ENCODE data around the gene GATA3. TPM values are rescaled to one million over a fixed set of nuclear protein-coding genes. Genes with fewer than 3 reads are reported as not detected.

Gene GATA3
- polyA plus RNA-seq, 6 donors from 2014 or later, result 0.12 to 0.26 (median 0.14) TPM; not detected in 3

- DNase-seq (no peak), ATAC-seq (ENCODE audit: low read depth in 2 of 2) (no peak)
- Mint-ChIP-seq H3K27ac (no peak overlapping the region), H3K4me1 (peaks cover 0 to 5% (median 0%) of the 10 kb centered on the region in 3 donors), H3K27me3 (peaks cover 2 to 18% (median 13%) of the 10 kb centered on the region in 3 donors), H3K36me3 (no peaks in the 10 kb centered on the region), H3K9me3 (no peaks in the 10 kb centered on the region), H3K4me3 (no peak overlapping the region)
Observed at GRCh38 chr10:8084799-8085198, 30.3 kb downstream of the GATA3 start.

- ATAC-seq (ENCODE audit: low read depth in 2 of 2) (no peak), DNase-seq (no peak)
- Mint-ChIP-seq H3K36me3 (no peaks in the 10 kb centered on the region), H3K27ac (no peak overlapping the region), H3K9me3 (no peaks in the 10 kb centered on the region), H3K27me3 (peaks cover 3 to 18% (median 13%) of the 10 kb centered on the region in 3 donors), H3K4me1 (peaks cover 0 to 5% (median 0%) of the 10 kb centered on the region in 3 donors), H3K4me3 (no peak overlapping the region)
Observed at GRCh38 chr10:8085251-8085650, 30.8 kb downstream of the GATA3 start.

- Mint-ChIP-seq H3K36me3 (no peaks in the 10 kb centered on the region), H3K4me1 (peaks cover 0 to 5% (median 0%) of the 10 kb centered on the region in 3 donors), H3K27me3 (peaks cover 7 to 17% (median 8%) of the 10 kb centered on the region in 3 donors), H3K4me3 (no peak overlapping the region), H3K9me3 (no peaks in the 10 kb centered on the region), H3K27ac (no peak overlapping the region)
- ATAC-seq (ENCODE audit: low read depth in 2 of 2), result no peak
- no peak for DNase-seq
Observed at GRCh38 chr10:8086315-8086714, 31.8 kb downstream of the GATA3 start.

DNA sequence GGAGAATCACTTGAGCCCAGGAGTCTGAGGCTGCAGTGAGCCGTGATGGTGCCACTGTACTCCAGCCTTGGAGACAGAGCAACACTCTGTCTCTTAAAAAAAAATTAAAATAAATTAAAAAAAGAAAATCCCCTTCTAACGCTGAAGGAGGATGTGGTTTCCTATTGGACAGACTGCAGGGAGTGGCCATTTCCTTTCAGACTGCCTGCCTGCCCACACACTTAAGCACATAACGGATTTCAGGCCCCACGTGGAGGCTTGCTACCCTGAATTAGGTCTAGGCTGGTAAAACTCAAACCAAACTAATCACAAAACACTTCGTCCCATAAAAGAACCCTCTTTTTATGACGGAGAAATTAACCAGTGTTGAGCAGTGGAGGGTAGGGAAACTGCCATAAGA lies 34.0 kb downstream of the GATA3 start:
- Mint-ChIP-seq H3K9me3 (no peaks in the 10 kb centered on the region), H3K4me1 (peaks cover 0 to 5% (median 0%) of the 10 kb centered on the region in 3 donors), H3K27ac (no peak overlapping the region), H3K36me3 (no peaks in the 10 kb centered on the region), H3K4me3 (no peak overlapping the region), H3K27me3 (peaks cover 0 to 15% (median 7%) of the 10 kb centered on the region in 3 donors)
- peak; percentile 21 to 34 for ATAC-seq (ENCODE audit: low read depth in 2 of 2)
- DNase-seq, result no peak

DNA sequence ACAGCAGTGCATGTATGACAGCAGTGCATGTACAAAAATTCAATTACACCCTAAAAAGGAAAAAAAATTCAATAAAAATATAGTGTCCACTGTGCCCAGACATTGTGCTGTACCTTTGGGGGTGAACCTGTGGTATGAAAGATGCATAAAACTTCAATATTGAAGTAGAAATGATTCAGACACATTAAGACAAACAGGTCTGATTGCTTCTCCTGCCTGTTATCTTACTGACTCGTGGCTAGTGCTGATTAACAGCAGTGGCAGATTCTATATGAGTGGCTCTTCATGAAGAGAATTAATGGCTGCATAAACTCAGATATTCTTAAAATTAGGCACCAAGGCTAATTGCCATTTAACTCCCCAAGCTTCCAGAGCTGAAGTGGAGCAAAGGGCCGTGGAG lies 37.9 kb downstream of the GATA3 start:
- peaks cover 6 to 26% (median 7%) of the 10 kb centered on the region in 3 donors for H3K27me3 Mint-ChIP-seq
- no peak overlapping the region for H3K4me3 Mint-ChIP-seq
- no peak for DNase-seq
- no peak overlapping the region for H3K27ac Mint-ChIP-seq
- H3K4me1 Mint-ChIP-seq, result peaks cover 0 to 5% (median 0%) of the 10 kb centered on the region in 3 donors
- H3K9me3 Mint-ChIP-seq, result peaks cover 0 to 3% (median 0%) of the 10 kb centered on the region in 7 donors
- no peak for ATAC-seq (ENCODE audit: low read depth in 2 of 2)
- peaks cover 0 to 3% of the 10 kb centered on the region in 2 donors for H3K36me3 Mint-ChIP-seq

GRCh38 chr10:8095959-8096358 lies 41.5 kb downstream of the GATA3 start:
- Mint-ChIP-seq H3K4me3 (peak overlapping the region in 1 of 8 donors; percentile 47), H3K27ac (no peak overlapping the region), H3K4me1 (no peaks in the 10 kb centered on the region), H3K36me3 (peaks cover 0 to 3% of the 10 kb centered on the region in 2 donors), H3K27me3 (peaks cover 2 to 21% (median 6%) of the 10 kb centered on the region in 3 donors), H3K9me3 (peaks cover 0 to 5% (median 0%) of the 10 kb centered on the region in 7 donors)
- ATAC-seq (ENCODE audit: low read depth in 2 of 2), result no peak
- no peak for DNase-seq

DNA sequence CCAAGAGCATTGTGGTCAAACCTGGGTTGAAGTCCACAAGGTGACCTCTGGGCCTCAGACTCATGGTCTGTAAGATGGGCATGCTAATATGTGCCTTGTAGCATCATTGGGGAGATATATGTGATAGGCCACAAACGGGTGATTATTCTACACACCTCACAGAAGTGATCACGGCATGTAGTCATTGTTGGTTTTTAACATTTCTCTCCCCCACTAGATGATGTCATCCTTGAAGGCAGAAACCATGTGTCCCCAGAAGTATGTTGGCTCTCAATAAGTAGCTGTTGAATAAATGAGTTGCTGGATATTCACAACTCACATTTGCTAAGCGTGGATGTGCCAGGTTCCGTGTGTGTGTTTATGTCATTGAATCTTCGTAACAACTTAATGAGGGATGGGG lies 42.4 kb downstream of the GATA3 start:
- Mint-ChIP-seq H3K36me3 (peaks cover 0 to 3% of the 10 kb centered on the region in 2 donors), H3K27ac (no peak overlapping the region), H3K27me3 (peaks cover 0 to 19% (median 6%) of the 10 kb centered on the region in 3 donors), H3K4me3 (no peak overlapping the region), H3K9me3 (peaks cover 0 to 5% (median 0%) of the 10 kb centered on the region in 7 donors), H3K4me1 (no peaks in the 10 kb centered on the region)
- no peak for DNase-seq
- no peak for ATAC-seq (ENCODE audit: low read depth in 2 of 2)

DNA sequence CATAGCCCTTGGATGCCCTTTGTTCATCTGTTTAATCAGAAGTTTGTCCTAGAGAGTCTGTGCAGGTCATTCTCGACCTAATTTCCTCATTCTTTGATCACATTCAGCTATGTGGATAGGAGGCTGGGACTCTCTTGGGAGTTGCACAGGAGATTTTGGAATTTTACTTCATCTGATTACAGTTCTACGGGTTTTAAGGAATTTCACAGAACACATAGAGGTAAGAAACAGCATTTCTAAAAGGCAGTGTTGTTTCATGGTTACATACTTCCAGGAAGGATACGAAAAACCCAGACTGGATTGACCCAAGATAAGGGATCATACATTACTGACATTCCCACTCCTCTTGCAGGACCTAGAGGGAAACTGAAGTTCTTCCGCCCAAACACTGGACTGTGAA lies 45.9 kb downstream of the GATA3 start:
- no peak for ATAC-seq (ENCODE audit: low read depth in 2 of 2)
- peaks cover 0 to 10% (median 7%) of the 10 kb centered on the region in 3 donors for H3K27me3 Mint-ChIP-seq

GRCh38 chr10:8102708-8103401 lies 48.4 kb downstream of the GATA3 start:
- ATAC-seq (ENCODE audit: low read depth in 2 of 2), result no peak
- Mint-ChIP-seq H3K27ac (peak overlapping the region in 1 of 6 donors; percentile 16), H3K36me3 (no peaks in the 10 kb centered on the region), H3K27me3 (peaks cover 6 to 24% (median 17%) of the 10 kb centered on the region in 3 donors), H3K4me1 (no peaks in the 10 kb centered on the region), H3K9me3 (peaks cover 0 to 4% (median 2%) of the 10 kb centered on the region in 7 donors), H3K4me3 (no peak overlapping the region)
- DNase-seq, result no peak

More for the DNA sequence above, 45.9 kb downstream of the GATA3 start:
- no peak for DNase-seq
- Mint-ChIP-seq H3K27ac (no peak overlapping the region), H3K36me3 (no peaks in the 10 kb centered on the region), H3K4me3 (no peak overlapping the region), H3K9me3 (peaks cover 0 to 2% (median 0%) of the 10 kb centered on the region in 7 donors), H3K4me1 (no peaks in the 10 kb centered on the region)

DNA sequence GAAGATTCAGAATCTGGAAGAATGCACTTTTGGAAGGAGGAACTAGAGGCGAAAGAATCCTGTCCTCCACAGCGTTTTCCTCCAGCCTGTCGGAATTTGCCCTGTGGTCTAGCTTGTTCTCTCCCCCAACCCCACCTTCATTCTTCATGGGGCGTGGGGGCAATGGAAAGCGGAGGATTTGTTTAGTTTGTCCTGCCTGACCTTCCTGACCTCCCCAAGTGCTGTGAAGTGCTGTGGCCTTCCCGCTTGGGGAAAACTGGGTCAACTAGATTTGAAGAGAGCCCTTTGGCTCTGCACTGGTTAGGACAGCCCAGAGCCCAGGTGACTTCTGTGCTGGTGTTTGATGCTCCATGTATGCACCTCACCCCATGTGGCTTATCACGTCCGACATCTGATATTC lies 49.1 kb downstream of the GATA3 start:
- ATAC-seq (ENCODE audit: low read depth in 2 of 2) (no peak), DNase-seq (no peak)
- Mint-ChIP-seq H3K27me3 (peaks cover 8 to 24% (median 18%) of the 10 kb centered on the region in 3 donors), H3K27ac (no peak overlapping the region), H3K4me1 (no peaks in the 10 kb centered on the region), H3K9me3 (peaks cover 0 to 4% (median 2%) of the 10 kb centered on the region in 7 donors), H3K36me3 (no peaks in the 10 kb centered on the region), H3K4me3 (no peak overlapping the region)

- Mint-ChIP-seq H3K36me3 (no peaks in the 10 kb centered on the region), H3K4me1 (no peaks in the 10 kb centered on the region), H3K27ac (no peak overlapping the region), H3K27me3 (peaks cover 8 to 24% (median 18%) of the 10 kb centered on the region in 3 donors), H3K4me3 (no peak overlapping the region), H3K9me3 (peaks cover 0 to 4% (median 2%) of the 10 kb centered on the region in 7 donors)
- DNase-seq (no peak), ATAC-seq (ENCODE audit: low read depth in 2 of 2) (no peak)
Observed at GRCh38 chr10:8104005-8104404, 49.5 kb downstream of the GATA3 start.

DNA sequence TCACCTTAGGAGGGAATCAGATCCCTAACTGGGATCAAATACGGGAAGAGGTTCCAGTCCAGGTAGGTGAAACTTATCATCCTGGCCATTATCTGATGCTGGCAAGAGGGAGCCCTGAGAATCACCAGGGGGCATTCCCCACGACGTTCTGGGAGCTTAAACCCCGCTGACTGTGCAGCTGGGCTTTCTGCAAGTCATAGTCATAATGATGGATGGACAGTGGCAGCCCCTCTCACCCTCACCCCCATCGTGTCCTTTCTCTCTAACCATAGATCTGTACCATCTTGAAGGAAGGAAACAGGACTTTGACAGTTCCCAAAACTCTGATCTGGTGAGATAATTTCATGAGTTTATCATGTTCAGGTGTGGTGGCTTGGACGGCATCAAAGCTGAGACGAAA lies 50.2 kb downstream of the GATA3 start:
- H3K4me1 Mint-ChIP-seq, result no peaks in the 10 kb centered on the region

DNA sequence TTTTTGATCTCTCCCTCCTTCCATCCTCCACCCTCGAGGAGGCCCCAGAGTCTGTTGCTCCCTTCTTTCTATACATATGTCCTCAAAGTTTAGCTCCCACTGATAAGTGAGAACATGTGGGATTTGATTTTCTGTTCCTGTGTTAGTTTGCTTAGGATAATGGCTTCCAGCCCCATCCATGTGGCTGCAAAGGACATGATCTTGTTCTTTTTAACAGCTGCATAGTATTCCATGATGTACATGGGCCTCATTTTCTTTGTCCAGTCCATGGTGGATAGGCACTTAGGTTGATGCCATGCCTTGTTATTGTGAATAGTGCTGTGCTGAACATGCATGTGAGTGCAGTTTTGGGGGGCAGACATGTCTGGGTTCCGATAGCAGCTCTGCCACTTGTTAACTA lies 51.4 kb downstream of the GATA3 start:
- no peak overlapping the region for H3K27ac Mint-ChIP-seq
- no peaks in the 10 kb centered on the region for H3K36me3 Mint-ChIP-seq
- ATAC-seq (ENCODE audit: low read depth in 2 of 2) (no peak), DNase-seq (no peak)
- peaks cover 8 to 24% (median 18%) of the 10 kb centered on the region in 3 donors for H3K27me3 Mint-ChIP-seq
- no peak overlapping the region for H3K4me3 Mint-ChIP-seq
- H3K4me1 Mint-ChIP-seq, result no peaks in the 10 kb centered on the region
- H3K9me3 Mint-ChIP-seq, result peaks cover 0 to 4% (median 2%) of the 10 kb centered on the region in 7 donors

More for the DNA sequence above, 50.2 kb downstream of the GATA3 start:
- DNase-seq, result no peak
- Mint-ChIP-seq H3K36me3 (no peaks in the 10 kb centered on the region), H3K27ac (no peak overlapping the region), H3K9me3 (peaks cover 0 to 4% (median 2%) of the 10 kb centered on the region in 7 donors), H3K4me3 (no peak overlapping the region), H3K27me3 (peaks cover 8 to 24% (median 18%) of the 10 kb centered on the region in 3 donors)
- no peak for ATAC-seq (ENCODE audit: low read depth in 2 of 2)

DNA sequence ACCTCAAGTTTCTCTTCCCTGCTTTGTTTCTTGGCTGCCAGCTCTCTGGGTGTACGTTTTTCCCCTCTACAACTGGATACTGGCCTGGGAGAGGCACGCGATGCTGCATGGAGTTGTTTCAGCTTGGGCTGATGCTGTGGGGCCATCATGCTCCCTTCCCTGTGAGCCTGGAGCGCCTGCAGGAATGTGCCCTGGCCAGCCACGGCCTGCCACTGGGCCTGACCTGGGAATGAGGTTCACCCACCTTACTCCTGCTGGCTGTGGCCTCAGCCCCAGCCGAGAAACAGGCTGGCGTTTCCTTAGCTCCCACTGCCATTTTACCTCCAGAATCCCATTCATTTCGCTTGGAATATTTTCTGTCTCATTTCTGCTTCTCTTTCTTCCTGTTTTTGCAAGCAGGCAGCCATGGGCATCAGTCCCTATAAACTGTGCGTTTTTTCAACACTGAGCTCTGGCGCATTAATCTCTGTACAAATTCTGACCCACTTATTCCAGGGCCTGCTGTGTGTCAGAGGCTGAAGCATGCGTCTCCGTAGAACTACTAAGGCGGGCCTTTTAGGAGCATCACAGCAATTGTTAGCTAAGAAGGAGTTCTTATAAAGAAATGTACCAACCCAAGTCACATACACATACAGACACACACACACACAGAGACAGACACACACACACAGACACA lies 57.9 kb downstream of the GATA3 start:
- H3K4me3 Mint-ChIP-seq, result no peak overlapping the region
- no peak for DNase-seq
- no peaks in the 10 kb centered on the region for H3K4me1 Mint-ChIP-seq
- H3K27ac Mint-ChIP-seq, result peak overlapping the region in 1 of 6 donors; percentile 61
- H3K9me3 Mint-ChIP-seq, result no peaks in the 10 kb centered on the region
- no peak for ATAC-seq (ENCODE audit: low read depth in 2 of 2)
- peaks cover 4 to 19% (median 17%) of the 10 kb centered on the region in 3 donors for H3K27me3 Mint-ChIP-seq
- no peaks in the 10 kb centered on the region for H3K36me3 Mint-ChIP-seq

Data from naive B cell (primary cell).